MCF 10A (cell line): ENCODE data around the gene ANKRD11. TPM values are rescaled to one million over a fixed set of nuclear protein-coding genes. Genes with fewer than 3 reads are reported as not detected.

Experiments
- BruUV-seq: library from RNA; stranded (reverse); fragments of 400-500 nt; replicated peaks from 2 replicates; lab custom pipeline; 2021; lab: Mats Ljungman, UMichigan
- CTCF ChIA-PET: fragments of 300-600 bp; sonication (Branson Sonifier 250); formaldehyde crosslinking; extraction: SDS; loops from one replicate; lab custom pipeline; 2021; ENCODE audit warnings: antibody characterized with exemption, inconsistent platforms; lab: Yijun Ruan, JAX
- POLR2A ChIA-PET: fragments of 300-600, 350-650 bp; sonication (Branson Sonifier 250); formaldehyde crosslinking; extraction: SDS; loops from one replicate; lab custom pipeline; 2020; ENCODE audit warnings: antibody characterized with exemption, inconsistent platforms; lab: Yijun Ruan, JAX
- DNase-seq: peaks from one replicate; pipeline ENCODE4 v3.0.0-alpha.2; 2018; ENCODE audit not compliant: unreplicated experiment
- H3K27ac Mint-ChIP-seq: one replicate; pipeline ENCODE4 v1.8.0; 2022; ENCODE audit warnings: mild to moderate bottlenecking, low read depth, mixed read lengths; ENCODE audit not compliant: unreplicated experiment
- H3K27me3 Mint-ChIP-seq: one replicate; pipeline ENCODE4 v1.8.0; 2022; ENCODE audit warnings: mixed read lengths; ENCODE audit not compliant: insufficient read depth, unreplicated experiment
- H3K36me3 Mint-ChIP-seq: one replicate; pipeline ENCODE4 v1.8.0; 2022; ENCODE audit warnings: mild to moderate bottlenecking, moderate library complexity, mixed read lengths; ENCODE audit not compliant: insufficient read depth, unreplicated experiment
- H3K4me1 Mint-ChIP-seq: one replicate; pipeline ENCODE4 v1.8.0; 2022; ENCODE audit warnings: mixed read lengths; ENCODE audit not compliant: insufficient read depth, unreplicated experiment
- H3K4me3 Mint-ChIP-seq: one replicate; pipeline ENCODE4 v1.8.0; 2022; ENCODE audit warnings: mild to moderate bottlenecking, moderate library complexity, mixed read lengths; ENCODE audit not compliant: unreplicated experiment
- H3K9me3 Mint-ChIP-seq: one replicate; pipeline ENCODE4 v1.8.0; 2022; ENCODE audit warnings: mixed read lengths; ENCODE audit not compliant: unreplicated experiment
- intact Hi-C: fragments of 100-400 bp; cut with micrococcal nuclease; formaldehyde crosslinking; loops from 2 replicates; pipeline ENCODE4 v1.14.1; 2022
- total RNA-seq: library from RNA; stranded (reverse); gene quantifications from 2 replicates; pipeline ENCODE4 v1.2.3, GENCODE V29; 2022
- TF ChIP-seq, protein P1 (sequence below): fragments of 200-600 bp; IDR thresholded peaks from one replicate; pipeline ENCODE4 v1.8.0; 2022; ENCODE audit warnings: antibody characterized with exemption, mild to moderate bottlenecking; ENCODE audit not compliant: unreplicated experiment

ANKRD11 gene
- total RNA-seq, 1 experiment from 2014 or later: 237 TPM

DNA sequence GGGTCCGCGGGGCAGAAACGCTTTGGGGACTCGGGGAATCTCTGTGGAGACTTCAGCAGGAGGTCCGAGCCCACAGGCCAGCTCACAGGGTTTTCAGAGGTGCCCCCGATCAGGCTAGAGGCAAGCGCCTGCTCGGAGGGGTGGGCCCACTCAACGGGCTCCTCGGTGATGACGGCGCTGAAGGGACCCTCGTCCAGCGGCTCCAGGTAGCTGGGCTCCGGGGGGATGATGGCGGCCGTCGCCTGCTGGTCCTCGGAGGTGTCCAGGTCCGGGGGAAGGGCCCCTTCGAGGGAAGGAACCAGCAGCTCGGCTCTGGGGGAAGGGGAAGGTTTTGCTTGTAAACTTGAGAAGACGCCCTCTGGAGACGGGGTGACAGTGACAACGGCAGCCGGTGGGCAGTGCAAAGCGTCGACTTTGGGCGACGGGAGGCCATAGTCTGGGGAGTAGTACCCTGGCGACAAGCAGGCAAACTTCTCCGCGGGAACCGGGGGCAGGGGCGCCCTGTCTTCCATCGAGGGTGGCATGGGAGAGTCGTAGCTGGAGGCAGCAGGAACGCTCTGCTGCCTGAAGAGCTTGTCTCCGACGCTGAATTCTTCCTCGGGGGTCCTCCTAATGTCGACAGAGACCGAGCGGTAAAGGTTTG, 209.7 kb downstream of the ANKRD11 start:
- BruUV-seq: no TSS peak
- ChIA-PET POLR2A (interaction anchor here (0.9 kb wide), 1 partner anchor 34 kb away, joined by 4 read pairs; no protein-coding TSS in a partner anchor), CTCF (interaction anchor here (1.7 kb wide), 1 partner anchor 9 kb away, joined by 5 read pairs; no protein-coding TSS in a partner anchor)
- intact Hi-C loops: no loop called here
- TF ChIP-seq, protein P1, sequence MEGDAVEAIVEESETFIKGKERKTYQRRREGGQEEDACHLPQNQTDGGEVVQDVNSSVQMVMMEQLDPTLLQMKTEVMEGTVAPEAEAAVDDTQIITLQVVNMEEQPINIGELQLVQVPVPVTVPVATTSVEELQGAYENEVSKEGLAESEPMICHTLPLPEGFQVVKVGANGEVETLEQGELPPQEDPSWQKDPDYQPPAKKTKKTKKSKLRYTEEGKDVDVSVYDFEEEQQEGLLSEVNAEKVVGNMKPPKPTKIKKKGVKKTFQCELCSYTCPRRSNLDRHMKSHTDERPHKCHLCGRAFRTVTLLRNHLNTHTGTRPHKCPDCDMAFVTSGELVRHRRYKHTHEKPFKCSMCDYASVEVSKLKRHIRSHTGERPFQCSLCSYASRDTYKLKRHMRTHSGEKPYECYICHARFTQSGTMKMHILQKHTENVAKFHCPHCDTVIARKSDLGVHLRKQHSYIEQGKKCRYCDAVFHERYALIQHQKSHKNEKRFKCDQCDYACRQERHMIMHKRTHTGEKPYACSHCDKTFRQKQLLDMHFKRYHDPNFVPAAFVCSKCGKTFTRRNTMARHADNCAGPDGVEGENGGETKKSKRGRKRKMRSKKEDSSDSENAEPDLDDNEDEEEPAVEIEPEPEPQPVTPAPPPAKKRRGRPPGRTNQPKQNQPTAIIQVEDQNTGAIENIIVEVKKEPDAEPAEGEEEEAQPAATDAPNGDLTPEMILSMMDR: no peak
- H3K4me3 Mint-ChIP-seq: no peak overlapping the region
- H3K9me3 Mint-ChIP-seq: no peaks in the 10 kb centered on the region
- no peak overlapping the region for H3K27ac Mint-ChIP-seq
- no peaks in the 10 kb centered on the region for H3K4me1 Mint-ChIP-seq
- peaks cover 28% of the 10 kb centered on the region for H3K36me3 Mint-ChIP-seq
- H3K27me3 Mint-ChIP-seq: no peaks in the 10 kb centered on the region
- DNase-seq: no peak

DNA sequence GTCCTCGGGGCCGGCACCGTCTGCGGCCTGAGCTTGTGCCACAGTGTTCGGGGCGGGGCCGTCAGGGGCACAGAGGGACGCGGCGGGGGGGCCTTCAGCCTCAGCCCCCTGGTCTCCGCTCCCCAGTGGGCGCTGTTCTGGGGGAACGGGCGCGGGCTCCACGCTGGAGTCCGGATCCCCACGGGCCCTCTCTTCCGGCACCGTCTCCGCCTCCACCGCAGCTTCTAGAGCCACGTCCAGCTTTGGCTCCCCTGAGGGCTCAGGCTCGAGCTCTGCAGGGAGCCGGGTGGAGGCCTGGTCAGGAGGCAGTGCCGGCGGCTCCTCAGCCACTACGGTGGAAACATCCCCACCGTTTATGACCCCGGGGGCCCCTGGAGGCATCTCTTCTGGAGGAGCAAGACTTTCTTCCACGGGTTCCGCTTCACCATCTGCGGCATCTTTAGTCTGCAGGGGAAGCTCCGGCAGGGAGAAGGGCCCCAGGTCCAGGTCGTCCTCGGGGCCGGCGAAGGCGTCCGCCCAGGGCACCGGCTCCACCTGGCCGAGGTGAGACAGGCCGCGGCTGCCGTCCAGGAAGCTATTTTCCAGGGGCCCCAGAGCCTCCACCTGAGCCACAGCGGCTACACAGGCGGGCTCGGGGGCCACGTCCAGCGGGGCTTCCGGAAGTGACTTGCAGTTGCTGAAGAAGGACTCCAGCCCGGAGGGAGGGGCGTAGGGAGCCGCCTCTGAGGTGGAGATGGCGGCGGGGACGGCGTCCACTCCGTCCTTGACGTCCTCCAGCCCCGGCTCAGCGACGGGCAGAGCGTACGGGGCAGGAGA, 210.5 kb downstream of the ANKRD11 start:
- intact Hi-C loops: no loop called here
- CTCF ChIA-PET: no interaction called here
- no peaks in the 10 kb centered on the region for H3K4me1 Mint-ChIP-seq
- no peak for DNase-seq
- POLR2A ChIA-PET: no interaction called here
- H3K27ac Mint-ChIP-seq: no peak overlapping the region
- H3K36me3 Mint-ChIP-seq: peaks cover 28% of the 10 kb centered on the region
- H3K4me3 Mint-ChIP-seq: no peak overlapping the region
- H3K9me3 Mint-ChIP-seq: no peaks in the 10 kb centered on the region
- no peaks in the 10 kb centered on the region for H3K27me3 Mint-ChIP-seq
- BruUV-seq: no TSS peak
- TF ChIP-seq, protein P1: no peak

DNA sequence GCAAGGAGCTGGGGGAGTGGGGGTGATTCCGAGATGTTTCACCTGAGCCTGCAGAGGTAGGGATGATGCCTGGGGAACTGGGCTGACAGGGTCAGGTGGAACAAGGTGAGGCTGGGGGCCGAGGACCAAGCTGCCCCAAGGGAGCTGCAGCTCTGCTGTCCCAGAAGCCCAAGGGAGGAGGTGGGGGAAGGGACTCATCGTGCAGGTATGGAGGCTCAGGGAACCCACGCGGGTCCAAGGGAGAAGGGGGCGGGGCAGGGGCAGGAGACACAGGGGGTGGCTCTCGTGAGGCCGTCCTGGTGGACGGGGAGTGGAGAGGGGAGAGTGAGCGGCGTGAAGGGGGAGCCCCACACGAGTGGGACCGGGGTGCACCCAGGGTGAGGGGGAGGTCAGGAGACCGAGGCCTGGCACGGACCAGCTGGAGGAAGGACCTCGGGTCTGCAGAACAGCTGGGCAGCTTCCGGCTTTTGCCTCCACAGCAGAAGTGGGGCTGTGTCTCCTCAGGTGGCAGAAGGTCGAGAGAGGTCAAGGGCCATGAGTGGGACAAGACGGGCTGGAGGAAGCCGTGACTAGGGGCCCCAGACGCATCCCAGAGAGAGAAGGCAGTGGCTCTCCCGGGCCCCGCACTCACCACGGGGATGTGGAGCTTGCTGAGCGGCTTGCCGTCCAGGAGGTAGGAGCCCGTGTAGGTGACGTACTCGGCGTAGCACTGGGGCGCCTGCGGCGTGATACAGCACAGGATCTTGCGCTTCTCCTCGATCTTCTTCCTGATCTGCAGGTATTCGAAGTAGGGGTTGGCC, 211.7 kb downstream of the ANKRD11 start:
- ChIA-PET CTCF (no interaction called here), POLR2A (no interaction called here)
- no peak for DNase-seq
- Mint-ChIP-seq H3K4me3 (no peak overlapping the region), H3K27me3 (no peaks in the 10 kb centered on the region), H3K9me3 (no peaks in the 10 kb centered on the region), H3K4me1 (no peaks in the 10 kb centered on the region), H3K36me3 (peaks cover 39% of the 10 kb centered on the region), H3K27ac (no peak overlapping the region)
- TF ChIP-seq, protein P1: no peak
- BruUV-seq: no TSS peak
- intact Hi-C loops: no loop called here
